ENCODE results near the gene ZNF496.

- TF ChIP-seq CEBPZ (IDR thresholded peaks at IDR 0.05; ENCODE audit: low read length), result no peak
- no peak for TF ChIP-seq GABPB1 (CRISPR knock-in tag; IDR thresholded peaks at IDR 0.05)
Observed at GRCh38 chr1:247326411-247327130, 5.1 kb downstream of the ZNF496 start.
